K562 (cell line): ENCODE measurements around the gene STXBP4. TPM values are rescaled to one million over a fixed set of nuclear protein-coding genes. Genes with fewer than 3 reads are reported as not detected.

ENCODE experiments used
- ATAC-seq: fragments of 200-7000 bp; cut with Tn5 transposase; 3 replicates; pipeline ENCODE4 v1.9.1; 2020; ENCODE audit warnings: moderate library complexity
- BruUV-seq: library from RNA; stranded (reverse); fragments of 400-500 nt; replicated peaks from 2 replicates; lab custom pipeline; 2021; lab: Mats Ljungman, UMichigan
- CTCF ChIA-PET: fragments of 300-600 bp; formaldehyde crosslinking; extraction: SDS; loops from one replicate; lab custom pipeline; 2021; ENCODE audit warnings: low intra/inter-chr PET ratio; lab: Yijun Ruan, JAX
- POLR2A ChIA-PET: fragments of 300-600, 350-650 bp; sonication (Branson Sonifier 250); formaldehyde crosslinking; extraction: SDS; loops from one replicate; lab custom pipeline; 2021; ENCODE audit warnings: antibody characterized with exemption, inconsistent platforms; lab: Yijun Ruan, JAX
- DNase-seq, 4 experiments: peaks; one replicate each; pipeline versions ENCODE4 v3.0.0 to v3.0.0-alpha.2; 2011 to 2018; ENCODE audit warnings: low spot score in 3 of 4, mixed read lengths in 3 of 4; ENCODE audit errors: extremely low read depth in 1 of 4
- FAIRE-seq: peaks from 2 replicates; lab custom pipeline; 2011; peaks lifted over from hg19 to GRCh38; lab: Jason Lieb, UNC
- H2AFZ ChIP-seq: 2 replicates; pipeline ENCODE4 v1.6.0; 2011; ENCODE audit warnings: low read depth, low read length, control low read depth, inconsistent platforms
- H3K27ac ChIP-seq: fragments of 200-600 bp; 3 replicates; pipeline ENCODE4 v1.8.0; 2011; ENCODE audit warnings: low read depth, mild to moderate bottlenecking, control low read depth, inconsistent platforms, low read length, moderate library complexity, mixed read lengths; ENCODE audit errors: extremely low read depth
- H3K27me3 ChIP-seq, 2 experiments: fragments of 300-600 bp in 1 of 2; 2 replicates in 1 of 2; 3 replicates in 1 of 2; pipeline versions ENCODE4 v1.6.0 to v1.8.0; 2011; ENCODE audit warnings: inconsistent platforms in 2 of 2, low read length in 2 of 2, mild to moderate bottlenecking in 1 of 2, mixed read lengths in 1 of 2, moderate library complexity in 1 of 2; ENCODE audit not compliant: control insufficient read depth in 2 of 2, insufficient read depth in 2 of 2
- H3K36me3 ChIP-seq: fragments of 300-600 bp; 3 replicates; pipeline ENCODE4 v1.8.0; 2011; ENCODE audit warnings: mild to moderate bottlenecking, low read length, inconsistent platforms; ENCODE audit not compliant: control insufficient read depth, insufficient read depth
- H3K4me1 ChIP-seq, 2 experiments: fragments of 200-600 bp in 1 of 2; replicated peaks in 1 of 2; 2 replicates in 1 of 2; 3 replicates in 1 of 2; pipeline versions ENCODE4 v1.5.1 to v1.8.0; 2011; ENCODE audit warnings: inconsistent platforms in 2 of 2, low read length in 2 of 2, mild to moderate bottlenecking in 1 of 2, mixed read lengths in 1 of 2, moderate library complexity in 1 of 2; ENCODE audit not compliant: control insufficient read depth in 2 of 2, insufficient read depth in 2 of 2
- H3K4me2 ChIP-seq: 2 replicates; pipeline ENCODE4 v1.6.1; 2011; ENCODE audit warnings: low read length, control low read depth, inconsistent platforms, mixed read lengths; ENCODE audit not compliant: insufficient read depth
- H3K4me3 ChIP-seq: fragments of 200-600 bp; sonication (generic), shearing (Covaris generic); 2 replicates; pipeline ENCODE4 v1.5.1; 2016; ENCODE audit warnings: control low read depth, inconsistent platforms
- H3K79me2 ChIP-seq: fragments of 200-600 bp; 3 replicates; pipeline ENCODE4 v1.8.0; 2011; ENCODE audit warnings: low read length, inconsistent platforms; ENCODE audit not compliant: control insufficient read depth, insufficient read depth
- H3K9ac ChIP-seq, 2 experiments: 2 replicates each; pipeline versions ENCODE4 v1.6.0 to v1.6.1; 2011; ENCODE audit warnings: low read depth in 2 of 2, low read length in 2 of 2, control low read depth in 1 of 2, inconsistent platforms in 1 of 2, mild to moderate bottlenecking in 1 of 2, mixed read lengths in 1 of 2; ENCODE audit not compliant: insufficient read depth in 1 of 2
- H3K9me1 ChIP-seq: one replicate; pipeline ENCODE4 v1.6.0; 2011; ENCODE audit warnings: inconsistent platforms, mild to moderate bottlenecking, low read length, moderate library complexity; ENCODE audit not compliant: control insufficient read depth, insufficient read depth
- H3K9me3 ChIP-seq: replicated peaks from 2 replicates; pipeline ENCODE4 v1.5.1; 2011; ENCODE audit warnings: low read depth, low read length, inconsistent platforms; ENCODE audit not compliant: control insufficient read depth, insufficient read depth
- H4K20me1 ChIP-seq: replicated peaks from 2 replicates; pipeline ENCODE4 v1.6.1; 2011; ENCODE audit warnings: low read length, inconsistent platforms, mixed read lengths; ENCODE audit not compliant: control insufficient read depth, insufficient read depth
- EGR1 ChIP-seq: fragments of 450-650 bp; conservative IDR thresholded peaks from 2 replicates; pipeline ENCODE4 v1.6.1; 2017; ENCODE audit warnings: mild to moderate bottlenecking
- ILK ChIP-seq: fragments of 450-650 bp; IDR thresholded peaks from 2 replicates; pipeline ENCODE4 v1.6.1; 2016; ENCODE audit warnings: missing genetic modification characterization, low read depth, mild to moderate bottlenecking, missing compliant biosample characterization, moderate library complexity, borderline replicate concordance
- MECOM ChIP-seq: fragments of 250-450 bp; sonication (Bioruptor Pico); IDR thresholded peaks from 2 replicates; pipeline ENCODE4 v1.8.0; 2022; ENCODE audit warnings: inconsistent platforms
- NCOA6 ChIP-seq: fragments of 450-650 bp; IDR thresholded peaks from 2 replicates; pipeline ENCODE4 v1.6.1; 2017; ENCODE audit warnings: mild to moderate bottlenecking
- PATZ1 ChIP-seq: fragments of 250-450 bp; sonication (Bioruptor Pico); IDR thresholded peaks from 2 replicates; pipeline ENCODE4 v1.5.0; 2020; ENCODE audit warnings: mild to moderate bottlenecking, borderline replicate concordance
- PTTG1 ChIP-seq: fragments of 450-650 bp; IDR thresholded peaks from 2 replicates; pipeline ENCODE4 v1.6.1; 2016; ENCODE audit warnings: low read depth, mild to moderate bottlenecking, missing genetic modification characterization, missing compliant biosample characterization
- SMAD4 ChIP-seq: fragments of 250-450 bp; sonication (Bioruptor Pico); conservative IDR thresholded peaks from 2 replicates; pipeline ENCODE4 v1.8.0; 2021; ENCODE audit warnings: inconsistent platforms, mild to moderate bottlenecking, moderate library complexity
- ZBTB7A ChIP-seq: IDR thresholded peaks from 2 replicates; pipeline ENCODE4 v1.6.1; 2011; ENCODE audit warnings: low read depth, mild to moderate bottlenecking, low read length, moderate library complexity, borderline replicate concordance; ENCODE audit not compliant: control insufficient read depth
- ZNF589 ChIP-seq: fragments of 200-800 bp; sonication (Bioruptor generic); IDR thresholded peaks from 2 replicates; pipeline ENCODE4 v1.6.1; 2016; ENCODE audit warnings: low read depth, missing genetic modification characterization, missing compliant biosample characterization
- WGBS: fragments of 100-300 bp; shearing (Covaris generic); methylation state at CpG from one replicate; pipeline ENCODE4 v1.1.6; 2016; ENCODE audit warnings: low coverage, mixed read lengths; ENCODE audit not compliant: insufficient coverage; ENCODE audit errors: missing lambda C conversion rate; 5-methylcytosine and 5-hydroxymethylcytosine counted together
- in situ Hi-C: fragments of 300-500 bp; cut with MboI; formaldehyde crosslinking; loops from 4 replicates; pipeline ENCODE4 v1.15.0; 2018; ENCODE audit warnings: inconsistent platforms, mixed read lengths
- intact Hi-C: fragments of 100-400 bp; cut with micrococcal nuclease; formaldehyde crosslinking; loops from 2 replicates; pipeline ENCODE4 v1.14.2; 2022
- polyA plus RNA-seq, 8 experiments: library from polyadenylated mRNA; depleted of rRNA in 4 of 8; stranded (reverse) in 5 of 8; unstranded in 3 of 8; fragments of >200 nt; fragmentation: Nextera tagmentation in 2 of 8; fragmentation: Illumina TruSeq in 1 of 8; extraction: Ambion mirVana in 2 of 8; extraction: Trizol in 1 of 8; gene quantifications; 2 replicates each; pipeline versions ENCODE4 v1.2.1 to v1.2.3, GENCODE V29; 2011 to 2014; ENCODE audit warnings: inconsistent platforms in 1 of 8, missing spikeins in 1 of 8
- total RNA-seq, 7 experiments: library from RNA; depleted of rRNA in 6 of 7; stranded (reverse); fragments of >200 nt in 6 of 7; fragmentation: Illumina TruSeq in 2 of 7; extraction: Trizol in 2 of 7; gene quantifications; 2 replicates each; pipeline versions ENCODE4 v1.2.1 to v1.2.3, GENCODE V29; 2011 to 2021; ENCODE audit warnings: low replicate concordance in 1 of 7
- TF ChIP-seq, protein P1 (sequence below), 2 experiments: fragments of 450-650 bp in 1 of 2; sonication (generic) in 1 of 2; formaldehyde crosslinking; conservative IDR thresholded peaks; 2 replicates each; pipeline versions ENCODE4 v1.4.0 to v1.8.1; 2020 to 2022; ENCODE audit warnings: mild to moderate bottlenecking in 1 of 2, missing genetic modification reagents in 1 of 2

STXBP4 gene
- total and polyA plus RNA-seq, 9 of the 15 experiments (the other 6 are each of a cell fraction or from before 2014, with no cell fraction given), result 11.6 to 23.2 (median 18.5) TPM

DNA sequence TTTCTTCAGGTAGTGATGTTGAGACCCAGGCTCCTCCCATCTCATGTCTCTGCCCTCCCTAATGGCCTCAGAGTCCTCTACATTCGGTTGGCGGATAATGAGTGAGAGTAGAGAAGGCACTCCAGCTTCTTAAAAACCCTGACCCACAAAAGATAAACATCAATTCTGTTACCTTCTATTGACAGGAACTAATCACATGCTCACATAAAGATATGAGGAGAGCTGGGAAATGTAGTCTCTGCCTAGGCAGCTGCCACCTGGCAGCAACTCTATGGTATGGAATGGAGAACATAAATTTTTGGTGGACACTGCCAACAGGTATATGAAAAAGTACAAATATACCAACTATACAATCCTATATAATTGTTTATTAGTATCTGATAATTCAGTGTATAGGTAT, 185.5 kb downstream of the STXBP4 start:
- Histone ChIP-seq H3K79me2 (no peaks in the 10 kb centered on the region), H4K20me1 (no peaks in the 10 kb centered on the region), H3K36me3 (no peaks in the 10 kb centered on the region), H3K9me1 (no peaks in the 10 kb centered on the region), H3K27ac (no peak overlapping the region), H3K4me1 (no peaks in the 10 kb centered on the region), H3K4me2 (no peak overlapping the region)
- ChIA-PET POLR2A (no interaction called here), CTCF (no interaction called here)
- no peak for FAIRE-seq
- 85% methylated on average over 2 of the region's 2 CpGs for whole genome bisulfite sequencing
- DNase-seq, result no peak
- in situ Hi-C loops, result no loop called here
- BruUV-seq, result no TSS peak
- no peak for TF ChIP-seq PTTG1 (tag)
- TF ChIP-seq ZNF589, result no peak
- no peak for TF ChIP-seq EGR1
- TF ChIP-seq, all 486 proteins: peak for 0
- no peaks in the 10 kb centered on the region for H3K9me3 ChIP-seq
- H3K9ac ChIP-seq, result no peak overlapping the region
- no peaks in the 10 kb centered on the region for H3K27me3 ChIP-seq
- intact Hi-C loops, result no loop called here
- H3K4me3 ChIP-seq, result no peak overlapping the region
- no peak for ATAC-seq
- H2AFZ ChIP-seq, result no peak overlapping the region

DNA sequence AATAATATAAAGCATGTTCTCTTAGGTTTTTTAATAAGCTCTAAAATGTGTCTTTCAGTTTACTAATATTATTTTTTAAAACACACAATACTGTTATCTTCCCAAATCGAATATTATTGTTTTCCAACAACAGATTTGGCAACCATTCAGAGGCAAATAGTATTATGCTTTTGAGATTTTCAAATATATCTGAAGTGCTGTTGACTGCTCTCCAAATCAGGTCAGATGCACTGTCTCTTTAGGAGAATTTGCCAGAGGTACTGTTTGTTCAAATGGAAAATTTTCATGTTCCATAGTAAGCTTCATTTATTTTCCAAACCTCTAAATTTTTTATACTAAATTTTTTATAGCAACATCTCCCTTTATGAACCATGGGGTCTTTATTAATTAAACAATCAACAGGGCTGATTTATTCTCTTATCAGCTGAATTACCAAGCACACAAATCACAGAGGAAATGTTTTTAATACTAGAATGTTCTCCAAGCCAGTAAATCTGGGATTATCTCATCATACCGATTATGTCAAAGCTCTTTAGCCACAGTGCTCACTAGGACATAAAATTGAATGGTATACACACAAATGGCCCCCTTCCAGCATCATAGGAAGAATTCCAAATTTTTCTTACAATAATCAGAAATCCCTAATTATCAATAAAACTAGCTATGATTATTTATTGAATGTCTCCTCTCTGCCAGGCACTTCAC, 187.4 kb downstream of the STXBP4 start:
- POLR2A ChIA-PET, result interaction anchor here (1.5 kb wide), 1 partner anchor 11 kb away, joined by 3 read pairs; no protein-coding TSS in a partner anchor
- no peaks in the 10 kb centered on the region for H3K9me3 ChIP-seq
- ATAC-seq, result no peak
- H3K9ac ChIP-seq, result no peak overlapping the region
- H3K27ac ChIP-seq, result no peak overlapping the region
- 0 out of 3 replicates have a peak, but pooled peaks cover 3% of the 10 kb centered on the region for H3K36me3 ChIP-seq
- BruUV-seq, result no TSS peak
- no peaks in the 10 kb centered on the region for H3K27me3 ChIP-seq
- H3K4me1 ChIP-seq, result no peaks in the 10 kb centered on the region
- in situ Hi-C loops, result no loop called here
- no peaks in the 10 kb centered on the region for H3K9me1 ChIP-seq
- no peak overlapping the region for H2AFZ ChIP-seq
- H3K4me2 ChIP-seq, result no peak overlapping the region
- 29% methylated on average over 2 of the region's 2 CpGs for WGBS
- no peak for DNase-seq
- no peaks in the 10 kb centered on the region for H4K20me1 ChIP-seq
- intact Hi-C loops, result no loop called here
- H3K4me3 ChIP-seq, result no peak overlapping the region
- no peak for FAIRE-seq
- CTCF ChIA-PET, result no interaction called here
- no peaks in the 10 kb centered on the region for H3K79me2 ChIP-seq
- TF ChIP-seq NCOA6 (no peak), PATZ1 (CRISPR knock-in tag) (no peak), SMAD4 (CRISPR knock-in tag) (no peak), ILK (tag) (no peak), ZBTB7A (no peak), MECOM (no peak)
- TF ChIP-seq, protein P1, sequence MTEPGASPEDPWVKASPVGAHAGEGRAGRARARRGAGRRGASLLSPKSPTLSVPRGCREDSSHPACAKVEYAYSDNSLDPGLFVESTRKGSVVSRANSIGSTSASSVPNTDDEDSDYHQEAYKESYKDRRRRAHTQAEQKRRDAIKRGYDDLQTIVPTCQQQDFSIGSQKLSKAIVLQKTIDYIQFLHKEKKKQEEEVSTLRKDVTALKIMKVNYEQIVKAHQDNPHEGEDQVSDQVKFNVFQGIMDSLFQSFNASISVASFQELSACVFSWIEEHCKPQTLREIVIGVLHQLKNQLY (CRISPR knock-in tag; conservative IDR thresholded peaks at IDR 0.05), result no peak
